SK-N-SH treated with all-trans-retinoic acid at 6 μM for 48 hours (cell line): Measurements from ENCODE around the gene ZGRF1.
A peak's percentile ranks its signal among the peaks of the same experiment; 100 is the strongest.

Experiments
- ATAC-seq: fragments of 200-7000 bp; cut with Tn5 transposase; 3 replicates; pipeline ENCODE4 v1.9.1; 2020; ENCODE audit warnings: mild to moderate bottlenecking, moderate library complexity
- ARNTL ChIP-seq: fragments of 450-650 bp; formaldehyde crosslinking; IDR thresholded peaks from 2 replicates; pipeline ENCODE4 v1.5.0; 2020; ENCODE audit warnings: low read depth, mild to moderate bottlenecking, moderate library complexity, borderline replicate concordance
- BACH2 ChIP-seq: fragments of 250-450 bp; sonication (Bioruptor Pico); IDR thresholded peaks from 2 replicates; pipeline ENCODE4 v1.9.0; 2021; ENCODE audit warnings: mild to moderate bottlenecking, borderline replicate concordance
- CSDC2 ChIP-seq: fragments of 250-450 bp; sonication (Bioruptor Pico); IDR thresholded peaks from 2 replicates; pipeline ENCODE4 v1.5.0; 2020; ENCODE audit warnings: mild to moderate bottlenecking, moderate library complexity
- ESRRG ChIP-seq: fragments of 250-450 bp; sonication (Bioruptor Pico); IDR thresholded peaks from 2 replicates; pipeline ENCODE4 v1.6.1; 2021; ENCODE audit warnings: mild to moderate bottlenecking
- ISL1 ChIP-seq: fragments of 250-450 bp; sonication (Bioruptor Pico); IDR thresholded peaks from 2 replicates; pipeline ENCODE4 v2.1.2; 2022; ENCODE audit warnings: mild to moderate bottlenecking, moderate library complexity
- OSR1 ChIP-seq: fragments of 250-450 bp; sonication (Bioruptor Pico); IDR thresholded peaks from 2 replicates; pipeline ENCODE4 v1.8.0; 2022; ENCODE audit warnings: moderate library complexity, mild to moderate bottlenecking, inconsistent platforms
- PPARA ChIP-seq: fragments of 250-450 bp; sonication (Bioruptor Pico); IDR thresholded peaks from 2 replicates; pipeline ENCODE4 v1.5.0; 2020; ENCODE audit warnings: mild to moderate bottlenecking, borderline replicate concordance
- RARB ChIP-seq: fragments of 250-450 bp; sonication (Bioruptor Pico); IDR thresholded peaks from 2 replicates; pipeline ENCODE4 v1.8.0; 2021; ENCODE audit warnings: mild to moderate bottlenecking, moderate library complexity
- SNAI2 ChIP-seq: fragments of 250-450 bp; sonication (Bioruptor Pico); IDR thresholded peaks from 2 replicates; pipeline ENCODE4 v1.5.0; 2020; ENCODE audit warnings: mild to moderate bottlenecking, moderate library complexity
- TCF4 ChIP-seq: fragments of 250-450 bp; sonication (Bioruptor Pico); IDR thresholded peaks from 2 replicates; pipeline ENCODE4 v1.8.0; 2021; ENCODE audit warnings: mild to moderate bottlenecking, moderate library complexity, borderline replicate concordance
- TOX ChIP-seq: fragments of 250-450 bp; sonication (Bioruptor Pico); IDR thresholded peaks from 2 replicates; pipeline ENCODE4 v1.8.0; 2021; ENCODE audit warnings: mild to moderate bottlenecking, moderate library complexity, borderline replicate concordance
- ZFP3 ChIP-seq: fragments of 250-450 bp; sonication (Bioruptor Pico); IDR thresholded peaks from 2 replicates; pipeline ENCODE4 v1.5.0; 2020; ENCODE audit warnings: mild to moderate bottlenecking, moderate library complexity
- ZFP30 ChIP-seq: fragments of 450-650 bp; formaldehyde crosslinking; IDR thresholded peaks from 2 replicates; pipeline ENCODE4 v1.5.0; 2022; ENCODE audit warnings: mild to moderate bottlenecking, moderate library complexity
- ZNF565 ChIP-seq: fragments of 450-650 bp; formaldehyde crosslinking; conservative IDR thresholded peaks from 2 replicates; pipeline ENCODE4 v1.5.0; 2020; ENCODE audit warnings: low read depth, mild to moderate bottlenecking, moderate library complexity
- TF ChIP-seq, protein P1 (sequence below): fragments of 250-450 bp; sonication (Bioruptor Pico); IDR thresholded peaks from 2 replicates; pipeline ENCODE4 v1.5.0; 2020; ENCODE audit warnings: mild to moderate bottlenecking, moderate library complexity
- TF ChIP-seq, protein P2 (sequence below): fragments of 250-450 bp; sonication (Bioruptor Pico); IDR thresholded peaks from 2 replicates; pipeline ENCODE4 v1.5.1; 2020; ENCODE audit warnings: low read depth, mild to moderate bottlenecking, moderate library complexity
- TF ChIP-seq, protein P3 (sequence below): fragments of 250-450 bp; sonication (Bioruptor Pico); IDR thresholded peaks from 2 replicates; pipeline ENCODE4 v1.8.0; 2021; ENCODE audit warnings: low read depth, mild to moderate bottlenecking, moderate library complexity, borderline replicate concordance

The ZGRF1 gene

DNA sequence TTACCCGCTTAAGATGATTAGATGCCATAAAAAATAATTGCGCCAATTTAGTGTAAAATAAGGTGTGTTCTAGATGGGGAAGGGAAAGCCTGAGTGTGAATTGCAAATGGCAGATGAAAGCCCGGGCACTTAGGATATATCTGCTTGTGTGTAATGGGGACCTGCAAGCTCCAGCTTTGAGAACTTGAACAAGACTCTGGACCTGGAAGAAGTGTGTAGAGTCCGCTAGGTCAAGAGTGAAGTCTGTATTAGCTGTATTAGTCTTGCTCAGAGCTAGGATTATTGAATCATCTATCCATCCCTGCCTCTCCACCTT lies 124.9 kb downstream of the ZGRF1 start (continued):
- TF ChIP-seq, protein P1, sequence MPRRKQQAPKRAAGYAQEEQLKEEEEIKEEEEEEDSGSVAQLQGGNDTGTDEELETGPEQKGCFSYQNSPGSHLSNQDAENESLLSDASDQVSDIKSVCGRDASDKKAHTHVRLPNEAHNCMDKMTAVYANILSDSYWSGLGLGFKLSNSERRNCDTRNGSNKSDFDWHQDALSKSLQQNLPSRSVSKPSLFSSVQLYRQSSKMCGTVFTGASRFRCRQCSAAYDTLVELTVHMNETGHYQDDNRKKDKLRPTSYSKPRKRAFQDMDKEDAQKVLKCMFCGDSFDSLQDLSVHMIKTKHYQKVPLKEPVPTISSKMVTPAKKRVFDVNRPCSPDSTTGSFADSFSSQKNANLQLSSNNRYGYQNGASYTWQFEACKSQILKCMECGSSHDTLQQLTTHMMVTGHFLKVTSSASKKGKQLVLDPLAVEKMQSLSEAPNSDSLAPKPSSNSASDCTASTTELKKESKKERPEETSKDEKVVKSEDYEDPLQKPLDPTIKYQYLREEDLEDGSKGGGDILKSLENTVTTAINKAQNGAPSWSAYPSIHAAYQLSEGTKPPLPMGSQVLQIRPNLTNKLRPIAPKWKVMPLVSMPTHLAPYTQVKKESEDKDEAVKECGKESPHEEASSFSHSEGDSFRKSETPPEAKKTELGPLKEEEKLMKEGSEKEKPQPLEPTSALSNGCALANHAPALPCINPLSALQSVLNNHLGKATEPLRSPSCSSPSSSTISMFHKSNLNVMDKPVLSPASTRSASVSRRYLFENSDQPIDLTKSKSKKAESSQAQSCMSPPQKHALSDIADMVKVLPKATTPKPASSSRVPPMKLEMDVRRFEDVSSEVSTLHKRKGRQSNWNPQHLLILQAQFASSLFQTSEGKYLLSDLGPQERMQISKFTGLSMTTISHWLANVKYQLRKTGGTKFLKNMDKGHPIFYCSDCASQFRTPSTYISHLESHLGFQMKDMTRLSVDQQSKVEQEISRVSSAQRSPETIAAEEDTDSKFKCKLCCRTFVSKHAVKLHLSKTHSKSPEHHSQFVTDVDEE (CRISPR knock-in tag), result no peak
- no peak for TF ChIP-seq ZFP30 (CRISPR knock-in tag)
- TF ChIP-seq ESRRG (CRISPR knock-in tag), result no peak
- no peak for TF ChIP-seq RARB (CRISPR knock-in tag)
- no peak for TF ChIP-seq OSR1 (CRISPR knock-in tag)
- no peak for TF ChIP-seq SNAI2
- no peak for TF ChIP-seq CSDC2 (CRISPR knock-in tag)
- no peak for TF ChIP-seq TCF4
- TF ChIP-seq ZNF565 (CRISPR knock-in tag), result no peak
- TF ChIP-seq ARNTL, result no peak
- TF ChIP-seq PPARA, result no peak
- no peak for TF ChIP-seq BACH2
- no peak for TF ChIP-seq ZFP3 (CRISPR knock-in tag)

DNA sequence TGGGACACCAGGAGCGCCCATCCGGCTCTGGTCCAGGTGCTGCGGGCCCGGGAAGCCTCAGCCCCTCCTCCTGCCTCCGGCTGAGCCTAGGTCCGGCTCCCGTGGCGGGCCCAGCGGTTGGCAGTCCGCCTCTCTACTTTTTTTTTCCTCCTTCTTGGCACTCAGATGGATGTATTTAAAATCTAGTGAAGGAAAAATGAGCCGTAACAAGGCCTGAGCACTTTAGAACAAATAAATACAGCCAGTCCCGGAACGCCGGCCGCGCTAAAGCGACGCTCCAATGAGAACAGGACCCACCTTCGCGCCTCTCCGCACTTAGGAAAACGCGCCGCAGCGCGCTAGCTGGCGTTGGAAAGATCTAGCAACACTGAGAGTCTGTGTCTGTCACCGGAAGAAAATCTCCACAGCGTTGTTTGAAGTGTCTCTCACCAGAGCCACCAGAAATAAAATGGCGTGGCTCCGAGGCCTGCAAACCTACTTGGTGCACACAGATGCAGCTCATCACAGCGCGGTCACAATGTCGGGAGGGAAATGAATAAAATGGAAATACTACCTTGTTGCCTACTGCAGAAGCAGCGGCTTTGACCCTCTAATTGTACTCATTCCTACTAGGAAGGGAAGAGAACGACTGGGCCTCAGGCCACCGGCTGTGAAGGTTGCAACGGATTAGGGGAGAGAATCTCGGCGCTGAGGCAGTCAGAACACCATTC lies 125.5 kb downstream of the ZGRF1 start:
- no peak for ATAC-seq
- TF ChIP-seq, protein P2, sequence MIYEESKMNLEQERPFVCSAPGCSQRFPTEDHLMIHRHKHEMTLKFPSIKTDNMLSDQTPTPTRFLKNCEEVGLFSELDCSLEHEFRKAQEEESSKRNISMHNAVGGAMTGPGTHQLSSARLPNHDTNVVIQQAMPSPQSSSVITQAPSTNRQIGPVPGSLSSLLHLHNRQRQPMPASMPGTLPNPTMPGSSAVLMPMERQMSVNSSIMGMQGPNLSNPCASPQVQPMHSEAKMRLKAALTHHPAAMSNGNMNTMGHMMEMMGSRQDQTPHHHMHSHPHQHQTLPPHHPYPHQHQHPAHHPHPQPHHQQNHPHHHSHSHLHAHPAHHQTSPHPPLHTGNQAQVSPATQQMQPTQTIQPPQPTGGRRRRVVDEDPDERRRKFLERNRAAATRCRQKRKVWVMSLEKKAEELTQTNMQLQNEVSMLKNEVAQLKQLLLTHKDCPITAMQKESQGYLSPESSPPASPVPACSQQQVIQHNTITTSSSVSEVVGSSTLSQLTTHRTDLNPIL (CRISPR knock-in tag), result no peak
- TF ChIP-seq ESRRG (CRISPR knock-in tag) (no peak), ZFP3 (CRISPR knock-in tag) (no peak), ISL1 (CRISPR knock-in tag) (no peak)
- TF ChIP-seq, protein P3, sequence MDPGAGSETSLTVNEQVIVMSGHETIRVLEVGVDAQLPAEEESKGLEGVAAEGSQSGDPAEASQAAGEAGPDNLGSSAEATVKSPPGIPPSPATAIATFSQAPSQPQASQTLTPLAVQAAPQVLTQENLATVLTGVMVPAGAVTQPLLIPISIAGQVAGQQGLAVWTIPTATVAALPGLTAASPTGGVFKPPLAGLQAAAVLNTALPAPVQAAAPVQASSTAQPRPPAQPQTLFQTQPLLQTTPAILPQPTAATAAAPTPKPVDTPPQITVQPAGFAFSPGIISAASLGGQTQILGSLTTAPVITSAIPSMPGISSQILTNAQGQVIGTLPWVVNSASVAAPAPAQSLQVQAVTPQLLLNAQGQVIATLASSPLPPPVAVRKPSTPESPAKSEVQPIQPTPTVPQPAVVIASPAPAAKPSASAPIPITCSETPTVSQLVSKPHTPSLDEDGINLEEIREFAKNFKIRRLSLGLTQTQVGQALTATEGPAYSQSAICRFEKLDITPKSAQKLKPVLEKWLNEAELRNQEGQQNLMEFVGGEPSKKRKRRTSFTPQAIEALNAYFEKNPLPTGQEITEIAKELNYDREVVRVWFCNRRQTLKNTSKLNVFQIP (CRISPR knock-in tag), result no peak
- TF ChIP-seq, protein P1 (CRISPR knock-in tag), result no peak
- TF ChIP-seq, all 23 proteins: peak for 0

DNA sequence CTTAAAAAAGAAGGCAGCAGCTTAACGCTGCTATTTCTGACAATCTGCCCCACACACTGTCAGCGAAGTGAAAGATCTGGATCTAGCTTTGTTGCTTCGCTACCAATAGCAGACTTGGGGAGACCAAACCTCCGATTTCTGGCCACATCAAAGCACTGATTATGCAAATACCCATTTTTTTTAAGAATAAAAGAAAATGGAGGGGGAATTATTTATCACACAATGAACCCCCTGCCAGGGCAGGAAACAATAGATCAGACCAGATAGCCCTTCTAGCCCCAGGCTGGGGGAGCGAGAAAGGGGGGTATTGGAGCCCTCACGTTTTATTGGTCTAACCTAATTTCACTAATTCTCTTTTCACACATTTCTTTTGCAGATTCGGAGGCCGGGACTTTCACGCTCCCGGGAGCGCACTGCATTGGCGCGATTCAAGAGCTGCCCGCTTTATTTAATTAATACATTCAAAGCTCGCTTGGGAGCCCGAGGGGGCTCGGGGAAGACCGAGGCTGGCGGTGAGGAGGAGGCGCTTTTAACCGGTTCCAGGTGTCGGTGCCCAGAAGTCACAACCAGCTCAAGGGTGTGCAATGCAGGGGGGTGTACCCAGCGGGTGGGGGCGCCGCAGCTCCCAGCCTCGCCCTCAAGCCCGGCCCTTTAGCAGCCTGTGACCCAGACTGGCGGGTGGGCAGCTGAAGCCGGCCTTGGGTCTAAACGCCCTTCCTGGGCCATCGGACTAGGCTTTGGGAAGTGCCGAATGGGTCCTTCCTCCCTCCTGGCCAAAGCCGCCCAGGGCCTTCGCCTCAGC lies 126.2 kb downstream of the ZGRF1 start:
- peak; percentile 63 for ATAC-seq

More for the DNA sequence above, 126.2 kb downstream of the ZGRF1 start:
- TF ChIP-seq PPARA, result no peak
- no peak for TF ChIP-seq TCF4
- no peak for TF ChIP-seq ZFP3 (CRISPR knock-in tag)
- no peak for TF ChIP-seq ZNF565 (CRISPR knock-in tag)
- no peak for TF ChIP-seq ARNTL
- TF ChIP-seq TOX (CRISPR knock-in tag), result no peak
- TF ChIP-seq, protein P1 (CRISPR knock-in tag), result no peak
- TF ChIP-seq, protein P2 (CRISPR knock-in tag), result no peak
